ENCODE measurements around the gene PIWIL1.

The PIWIL1 gene

DNA sequence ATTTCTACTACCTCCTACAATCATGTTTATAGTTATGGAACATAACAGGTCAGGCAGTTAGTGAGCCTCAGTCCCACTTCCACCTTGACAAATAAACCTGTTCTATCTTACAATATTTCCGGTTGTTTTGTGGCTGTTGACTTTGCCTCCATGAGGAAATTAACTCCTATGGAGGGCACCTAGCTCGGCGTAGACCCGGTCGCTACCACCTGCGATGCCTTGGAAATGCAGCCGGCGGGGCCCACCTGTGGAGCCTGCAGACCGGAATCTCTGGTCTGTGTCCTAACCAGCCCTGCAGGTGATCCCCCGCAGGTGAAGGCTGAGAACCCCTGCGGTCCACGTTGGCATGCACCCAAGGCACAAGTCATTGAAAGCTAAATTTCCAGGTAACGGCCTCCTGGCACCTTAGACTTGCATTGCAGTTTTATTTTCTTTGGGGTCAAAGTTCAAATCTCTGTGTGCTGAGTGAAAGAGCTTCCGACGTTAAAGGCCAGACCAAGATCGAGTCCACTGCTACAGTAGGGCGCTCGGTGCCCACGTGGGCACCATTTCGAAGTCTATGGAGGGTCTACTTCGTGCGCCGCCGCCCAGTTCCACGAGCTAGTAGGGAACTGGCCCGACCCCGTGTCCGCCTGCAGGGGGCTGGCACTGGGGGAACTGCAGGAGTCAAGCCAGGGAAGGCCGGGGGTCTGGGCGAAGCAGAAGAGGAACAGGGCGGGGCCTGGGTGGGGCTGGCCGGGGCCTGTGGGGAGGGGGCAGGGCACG, 782 bp upstream of the PIWIL1 start:
- no peak for DNase-seq (ENCODE audit: low spot score)

DNA sequence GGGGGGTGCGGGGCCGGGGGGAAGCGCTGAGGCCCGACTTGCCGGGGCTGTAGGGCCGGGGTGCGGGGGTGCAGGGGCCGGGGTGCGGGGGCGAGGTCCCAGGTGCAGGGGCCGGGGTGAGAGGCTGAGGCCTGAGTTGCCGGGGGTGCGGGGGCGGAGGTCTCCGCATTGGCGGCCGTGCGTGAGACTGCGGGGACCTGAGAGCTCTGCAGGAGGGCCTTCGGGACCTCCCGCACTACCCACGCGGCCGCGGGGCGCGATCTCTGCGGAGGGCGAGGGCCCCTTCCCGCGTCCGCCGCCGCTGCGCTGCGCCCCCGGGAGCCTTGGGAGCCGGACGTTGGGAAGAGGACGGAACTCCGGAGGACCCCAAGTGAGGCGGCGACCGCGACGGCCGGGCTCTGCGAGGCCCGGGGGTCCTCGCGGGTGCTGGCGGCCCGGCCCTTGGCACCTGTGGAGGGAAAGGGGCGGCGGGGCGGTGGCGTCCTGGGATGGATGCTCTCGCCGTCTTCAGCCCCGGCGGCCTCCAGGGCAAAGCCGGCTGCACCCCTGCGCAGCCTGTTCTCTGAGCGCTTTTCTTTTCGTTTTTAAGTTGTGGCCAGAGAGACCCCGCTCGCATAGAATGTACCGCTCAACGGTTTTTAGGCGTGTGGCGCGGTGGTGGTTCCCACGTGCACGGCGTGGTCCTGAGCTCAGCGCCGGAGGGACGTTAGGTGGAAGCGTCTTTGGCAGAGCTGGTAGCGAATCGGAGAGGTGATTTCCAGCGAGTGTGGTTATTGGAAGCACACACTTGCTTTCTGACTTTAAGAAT, 1.3 kb downstream of the PIWIL1 start:
- DNase-seq (ENCODE audit: low spot score): no peak

DNA sequence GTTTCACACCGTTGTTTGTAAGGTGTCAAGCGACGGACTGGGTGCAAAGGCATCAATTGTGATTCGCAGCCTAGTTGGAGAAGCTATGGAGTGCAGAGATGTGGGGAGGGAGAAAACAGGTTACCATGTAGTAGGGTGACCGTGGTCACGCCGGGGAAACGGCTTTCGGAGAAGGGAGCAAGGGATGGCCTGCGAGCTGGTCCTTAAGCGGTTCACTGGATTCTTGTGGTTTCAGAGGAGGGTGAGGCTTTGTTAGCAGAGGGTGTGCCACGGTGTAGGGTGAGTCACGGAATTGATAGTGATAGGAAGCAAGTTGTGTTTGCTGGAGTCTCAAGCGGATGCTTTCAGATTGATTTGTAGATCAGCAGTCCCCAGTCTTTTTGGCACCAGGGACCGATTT, 2.3 kb downstream of the PIWIL1 start:
- no peak for DNase-seq (ENCODE audit: low spot score)

DNA sequence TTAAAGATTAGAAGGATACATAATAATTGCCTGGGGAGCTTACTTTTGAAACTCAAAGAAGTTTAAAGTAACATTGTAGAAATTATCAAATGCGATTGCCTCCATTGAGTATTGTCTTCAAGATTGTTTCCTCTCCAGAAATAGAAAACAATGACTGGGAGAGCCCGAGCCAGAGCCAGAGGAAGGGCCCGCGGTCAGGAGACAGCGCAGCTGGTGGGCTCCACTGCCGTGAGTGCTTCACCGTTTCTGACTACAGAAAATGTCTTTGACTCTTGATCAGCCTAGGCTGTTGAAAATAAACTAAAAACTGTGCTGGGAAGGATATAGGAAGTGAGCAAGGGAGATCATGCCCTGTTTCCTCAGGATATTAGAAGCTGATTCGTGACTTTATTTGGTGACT, 4.8 kb downstream of the PIWIL1 start:
- DNase-seq (ENCODE audit: low spot score): no peak

DNA sequence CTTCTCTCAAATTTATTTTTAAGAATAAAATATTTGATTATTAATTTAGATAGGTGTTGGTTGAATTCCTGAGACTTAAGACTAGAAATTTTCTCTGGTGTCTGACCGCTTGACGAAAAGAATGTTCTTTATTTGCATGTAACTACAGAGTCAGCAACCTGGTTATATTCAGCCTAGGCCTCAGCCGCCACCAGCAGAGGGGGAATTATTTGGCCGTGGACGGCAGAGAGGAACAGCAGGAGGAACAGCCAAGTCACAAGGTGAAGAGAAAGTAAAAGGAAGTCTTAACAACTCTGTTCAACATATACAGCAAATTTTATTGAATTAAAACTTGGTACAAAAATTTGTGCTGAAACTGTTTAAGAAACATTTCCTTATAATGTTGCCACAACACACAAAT, 5.2 kb downstream of the PIWIL1 start:
- DNase-seq (ENCODE audit: low spot score): no peak

DNA sequence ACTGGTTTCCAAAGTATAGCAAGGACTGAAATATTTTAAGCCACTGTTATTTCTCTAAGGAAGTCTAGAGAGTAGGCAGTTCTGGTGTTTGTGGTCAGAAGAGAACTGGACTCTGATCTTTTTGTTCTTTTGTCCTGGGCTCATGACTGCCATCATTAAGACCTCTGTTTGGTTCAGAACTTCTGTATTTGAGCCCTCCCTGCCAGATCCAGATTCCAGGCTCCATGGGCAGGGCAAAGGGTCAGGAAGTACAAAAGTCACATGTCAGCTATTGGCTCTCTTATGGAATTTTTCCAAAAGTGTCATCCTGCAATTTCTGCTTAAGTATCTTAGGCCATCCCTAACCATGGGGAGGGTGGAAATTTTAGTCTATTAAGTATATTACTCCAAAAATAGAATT, 6.8 kb downstream of the PIWIL1 start:
- no peak for DNase-seq (ENCODE audit: low spot score)

DNA sequence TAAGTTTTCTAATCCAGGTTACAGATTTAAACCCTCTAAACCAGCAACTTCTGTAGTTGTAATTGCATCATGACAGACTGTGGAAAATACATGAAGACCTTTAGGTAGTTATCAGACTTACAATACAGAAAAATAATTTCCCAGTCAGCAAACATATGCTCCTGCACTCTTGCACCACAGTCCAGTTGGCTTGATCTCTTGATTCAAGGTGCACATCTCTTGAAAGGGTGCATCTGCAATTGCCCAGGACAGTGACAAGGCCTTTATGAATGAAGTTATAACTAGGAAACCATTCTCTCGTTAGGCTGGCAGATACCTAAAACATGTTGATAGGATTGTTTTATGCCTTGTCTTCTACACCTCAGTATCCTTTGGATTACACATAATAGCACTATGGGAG, 7.6 kb downstream of the PIWIL1 start:
- DNase-seq (ENCODE audit: low spot score): no peak

DNA sequence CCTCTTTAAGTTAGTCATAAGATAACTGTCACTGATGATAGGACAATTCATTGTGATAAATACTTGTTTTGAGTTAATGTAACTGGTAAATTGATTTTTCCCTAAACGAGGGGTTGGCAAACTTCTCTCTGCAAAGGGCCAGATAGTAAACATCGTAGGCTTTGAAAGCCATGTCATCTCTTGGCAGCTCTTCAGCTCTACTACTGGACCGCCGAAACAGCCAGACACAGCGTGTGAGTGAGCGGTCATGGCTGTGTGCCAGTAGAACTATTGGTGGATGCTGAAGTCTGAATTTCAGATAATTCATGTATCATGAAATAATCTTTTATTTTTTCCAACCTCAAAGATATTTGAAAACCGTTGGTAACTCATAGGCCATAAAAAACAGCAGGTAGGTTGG, 9.9 kb downstream of the PIWIL1 start:
- no peak for DNase-seq (ENCODE audit: low spot score)

DNA sequence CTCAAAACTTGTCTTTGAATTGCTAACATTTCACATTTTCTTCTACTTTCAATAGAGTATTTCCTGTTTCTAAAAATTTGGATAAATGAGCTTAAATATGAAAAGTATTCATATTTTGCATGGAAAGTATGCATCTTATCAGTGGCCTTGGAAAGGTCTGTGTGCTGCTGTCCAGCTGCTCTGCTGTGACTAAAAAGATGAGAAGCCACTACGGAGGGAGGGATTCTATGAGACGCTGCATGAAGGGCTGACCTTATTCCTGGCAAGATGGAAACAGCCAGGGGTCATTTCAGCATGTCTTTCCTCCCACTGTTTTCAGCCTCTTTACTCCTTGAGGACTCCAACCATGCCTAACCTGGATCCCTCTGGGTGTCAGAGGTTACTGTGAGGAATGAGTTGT, 13.0 kb downstream of the PIWIL1 start:
- DNase-seq (ENCODE audit: low spot score): no peak

DNA sequence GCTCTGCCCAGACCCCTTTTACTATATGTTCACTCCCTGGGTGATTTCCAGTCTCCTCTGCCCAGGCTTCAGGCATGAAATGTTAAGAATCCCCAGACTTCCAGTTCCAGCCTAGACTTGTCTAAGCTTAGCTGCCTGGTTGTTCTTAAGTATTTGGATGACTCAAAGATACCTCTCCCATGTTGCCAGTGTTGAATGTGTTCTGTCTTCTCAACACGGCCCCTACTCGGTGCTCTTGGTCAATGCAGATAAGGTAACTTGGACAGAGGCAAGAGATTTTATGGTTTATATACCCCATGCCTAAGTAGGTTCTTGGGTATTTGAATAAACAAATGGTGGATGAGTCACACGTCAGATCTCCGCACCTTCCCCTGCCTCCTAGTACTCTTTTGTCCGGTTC, 13.6 kb downstream of the PIWIL1 start:
- no peak for DNase-seq (ENCODE audit: low spot score)

DNA sequence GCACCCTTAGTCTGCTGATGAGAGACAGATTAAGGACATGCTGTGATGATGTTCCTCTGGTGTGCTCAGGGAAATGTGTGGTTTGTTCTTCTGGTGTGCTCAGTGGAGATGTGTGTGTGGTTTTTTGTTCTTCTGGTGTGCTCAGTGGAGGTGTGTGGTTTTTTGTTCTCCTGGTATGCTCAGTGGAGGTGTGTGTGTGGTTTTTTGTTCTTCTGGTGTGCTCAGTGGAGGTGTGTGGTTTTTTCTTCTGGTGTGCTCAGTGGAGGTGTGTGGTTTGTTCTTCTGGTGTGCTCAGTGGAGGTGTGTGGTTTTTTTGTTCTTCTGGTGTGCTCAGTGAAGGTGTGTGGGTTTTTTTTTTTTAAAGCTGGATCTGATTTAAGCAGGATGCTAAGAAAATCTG, 15.4 kb downstream of the PIWIL1 start:
- no peak for DNase-seq (ENCODE audit: low spot score)

DNA sequence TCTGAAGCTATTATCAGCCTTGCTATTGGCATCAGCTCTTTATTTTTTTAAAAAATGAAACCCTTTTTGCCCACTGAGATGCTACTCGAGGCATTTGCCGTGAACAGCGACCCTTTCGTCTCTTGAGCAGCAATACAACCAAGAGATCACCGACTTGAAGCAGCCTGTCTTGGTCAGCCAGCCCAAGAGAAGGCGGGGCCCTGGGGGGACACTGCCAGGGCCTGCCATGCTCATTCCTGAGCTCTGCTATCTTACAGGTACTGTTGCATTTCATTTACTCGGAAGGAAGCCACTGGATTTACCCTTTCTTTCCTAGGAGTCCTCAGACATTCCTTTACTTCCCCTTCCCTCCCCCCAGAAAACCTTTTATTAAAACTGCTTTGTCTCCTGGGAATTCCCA, 16.7 kb downstream of the PIWIL1 start:
- DNase-seq (ENCODE audit: low spot score): no peak

DNA sequence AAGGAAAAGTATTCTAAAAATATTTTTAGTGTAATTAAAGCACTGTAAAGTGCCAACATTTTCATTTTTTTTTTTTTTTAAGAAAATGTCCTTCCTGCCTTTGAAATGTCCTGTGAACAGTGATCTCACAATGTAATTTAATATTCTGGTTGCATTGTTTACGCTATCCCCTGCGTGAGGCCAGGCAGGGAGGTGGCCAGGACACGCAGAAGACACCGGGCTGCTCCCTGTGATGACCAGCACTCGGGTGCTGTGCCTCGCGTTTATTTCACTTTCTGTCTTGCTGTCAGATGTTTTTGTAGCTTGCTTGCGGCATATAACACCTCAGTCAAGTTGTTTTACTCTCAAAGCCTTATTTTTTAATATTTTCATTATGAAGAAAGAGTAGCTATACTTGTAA, 18.5 kb downstream of the PIWIL1 start:
- DNase-seq (ENCODE audit: low spot score): no peak

DNA sequence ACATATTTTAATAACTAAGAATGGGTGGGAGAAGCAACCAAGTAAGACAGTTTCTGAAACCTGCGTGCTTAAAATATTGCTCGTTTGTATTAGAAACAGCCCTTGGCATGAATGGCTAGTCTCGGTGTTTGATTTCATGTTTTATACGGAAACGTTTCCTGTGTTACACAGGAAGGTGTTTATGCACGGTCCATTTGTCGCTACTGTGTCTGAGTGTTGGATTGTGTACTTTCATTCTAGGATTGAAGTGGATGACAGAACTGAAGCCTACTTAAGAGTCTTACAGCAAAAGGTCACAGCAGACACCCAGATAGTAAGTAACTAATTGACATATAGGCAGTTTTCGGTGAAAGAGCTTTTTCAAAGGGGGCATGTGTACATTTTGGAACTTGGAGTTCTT, 19.6 kb downstream of the PIWIL1 start:
- DNase-seq (ENCODE audit: low spot score): no peak

DNA sequence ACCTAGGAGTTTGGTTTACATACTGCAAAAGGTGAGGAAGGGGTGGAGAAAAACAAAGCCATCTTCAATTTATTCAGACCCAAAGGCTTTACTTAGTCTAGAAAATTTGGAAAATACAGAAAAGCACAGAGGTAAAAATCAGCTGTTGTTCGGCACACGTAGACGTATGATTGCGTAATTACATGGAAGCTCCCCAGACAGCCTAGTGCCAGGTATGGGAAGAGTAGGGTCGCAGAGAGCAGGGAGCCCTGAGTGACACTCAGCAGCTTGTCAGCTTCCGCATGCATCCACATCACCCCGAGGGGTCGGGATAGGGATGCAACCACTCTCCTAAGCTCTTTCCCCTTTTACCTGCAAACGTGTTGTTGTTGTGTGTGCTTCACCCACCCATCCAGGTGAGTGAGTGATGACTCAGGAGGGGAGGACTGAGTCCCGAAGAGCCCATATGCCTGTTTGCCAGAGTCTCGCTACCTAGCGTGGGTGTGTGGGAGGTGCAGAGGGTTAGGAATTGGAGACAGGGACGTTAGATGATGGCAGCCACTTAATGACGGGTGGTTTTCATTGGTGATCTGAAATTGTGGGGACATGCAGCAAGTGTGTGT, 20.1 kb downstream of the PIWIL1 start:
- no peak for DNase-seq (ENCODE audit: low spot score)

DNA sequence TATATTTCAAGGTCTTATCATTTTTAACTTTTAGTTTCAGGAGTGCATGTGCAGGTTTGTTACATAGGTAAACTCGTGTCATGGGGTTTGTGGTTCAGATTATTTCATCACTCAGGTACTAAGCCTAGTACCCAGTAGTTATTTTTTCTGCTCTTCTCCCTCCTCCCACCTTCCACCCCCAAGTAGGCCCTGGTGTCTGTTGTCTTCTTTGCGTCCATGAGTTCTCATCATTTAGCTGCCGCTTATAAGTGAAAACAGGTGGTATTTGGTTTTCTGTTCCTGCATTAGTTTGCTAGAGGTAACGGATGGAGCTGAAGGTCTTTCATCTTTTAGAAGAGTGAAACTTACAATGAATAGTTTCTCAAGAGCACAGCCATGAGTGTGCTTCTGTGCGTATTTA, 24.4 kb downstream of the PIWIL1 start:
- DNase-seq (ENCODE audit: low spot score): no peak

DNA sequence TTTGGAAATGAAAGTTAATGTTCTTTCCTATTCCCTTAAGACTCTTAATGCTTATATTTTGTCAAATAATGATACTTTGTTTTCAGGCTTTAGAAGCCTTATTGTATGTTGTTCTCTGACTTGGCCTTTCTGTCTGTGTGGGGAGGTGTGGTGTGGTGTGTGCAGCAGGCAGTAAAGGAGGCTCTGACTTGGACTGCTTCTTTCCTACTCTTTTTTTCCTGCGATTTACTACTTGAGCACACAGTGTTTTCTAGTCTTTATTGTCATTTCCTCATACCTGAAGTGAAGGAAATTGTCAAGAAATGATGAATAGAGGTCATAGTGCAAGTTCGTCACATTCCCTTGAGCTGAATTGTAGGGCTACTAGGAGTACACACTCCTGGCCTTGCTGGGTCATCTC, 26.9 kb downstream of the PIWIL1 start:
- no peak for DNase-seq (ENCODE audit: low spot score)

DNA sequence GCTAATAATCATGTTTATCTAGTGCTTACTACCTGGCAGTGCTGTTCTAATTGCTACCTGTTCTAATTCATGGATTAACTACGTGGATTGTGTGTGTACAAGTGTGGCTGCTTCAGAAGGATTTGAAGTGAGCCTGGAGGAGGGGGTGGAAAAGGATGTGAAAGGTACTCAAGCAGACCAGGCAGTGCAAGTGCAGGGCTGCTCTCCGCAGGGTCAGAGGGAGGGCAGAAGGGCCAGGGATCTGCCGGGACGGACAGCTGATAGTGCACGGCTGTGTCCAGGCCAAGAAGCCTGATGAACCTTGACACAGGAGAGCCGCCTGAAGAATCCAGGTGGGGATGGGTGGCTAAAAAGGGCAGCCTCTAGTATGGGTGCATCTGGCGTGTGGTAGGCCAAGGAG, 28.5 kb downstream of the PIWIL1 start:
- no peak for DNase-seq (ENCODE audit: low spot score)

DNA sequence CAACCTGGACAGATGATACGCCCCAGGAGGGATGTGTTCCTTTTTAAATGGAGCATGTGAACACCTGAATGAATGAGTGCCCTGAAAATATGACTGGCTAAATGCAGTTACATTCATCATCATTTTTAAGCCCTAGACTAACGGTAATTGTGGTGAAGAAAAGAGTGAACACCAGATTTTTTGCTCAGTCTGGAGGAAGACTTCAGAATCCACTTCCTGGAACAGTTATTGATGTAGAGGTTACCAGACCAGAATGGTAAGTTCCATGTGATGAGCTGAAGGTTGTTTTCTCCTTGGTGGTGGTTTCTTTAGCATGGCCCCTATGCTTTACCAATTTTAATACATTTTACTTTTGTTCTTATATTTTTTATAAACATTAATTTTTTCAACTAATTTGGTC, 29.3 kb downstream of the PIWIL1 start:
- DNase-seq (ENCODE audit: low spot score): no peak

DNA sequence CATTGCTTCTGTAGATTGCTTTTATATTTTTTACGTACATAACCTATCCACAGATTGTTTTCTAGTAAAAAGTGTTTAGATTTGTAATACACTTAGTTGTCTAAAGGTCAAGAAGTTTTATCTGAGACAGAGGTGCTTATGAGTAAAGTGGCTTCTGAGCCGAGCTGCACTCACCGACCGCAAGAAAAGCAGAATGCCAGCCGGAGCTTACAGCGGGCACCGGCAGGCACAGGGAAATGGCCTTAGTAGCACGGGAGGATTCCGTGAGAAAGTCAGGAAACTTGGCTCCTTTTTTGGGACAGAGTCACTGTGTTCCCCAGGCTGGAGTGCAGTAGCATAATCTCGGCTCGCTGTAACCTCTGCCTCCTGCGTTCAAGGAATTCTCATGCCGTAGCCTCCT, 29.8 kb downstream of the PIWIL1 start:
- no peak for DNase-seq (ENCODE audit: low spot score)

DNA sequence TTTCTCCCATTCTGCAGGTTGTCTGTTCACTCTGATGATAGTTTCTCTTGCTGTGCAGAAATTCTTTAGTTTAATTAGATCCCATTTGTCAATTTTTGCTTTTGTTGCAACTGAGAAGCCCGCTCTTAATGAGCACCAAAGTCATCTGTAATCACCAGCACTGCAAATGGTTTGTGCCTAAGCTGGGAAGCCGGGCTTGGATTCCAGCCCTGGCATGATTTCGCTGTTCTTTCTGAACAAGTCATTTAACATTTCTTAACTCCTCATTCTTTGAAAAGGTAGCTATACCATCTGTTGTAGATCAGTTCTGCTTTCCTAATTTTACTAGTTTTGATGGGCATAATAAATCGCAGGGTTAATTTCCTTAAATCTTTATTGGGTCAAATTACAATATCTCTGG, 32.1 kb downstream of the PIWIL1 start:
- DNase-seq (ENCODE audit: low spot score): no peak

DNA sequence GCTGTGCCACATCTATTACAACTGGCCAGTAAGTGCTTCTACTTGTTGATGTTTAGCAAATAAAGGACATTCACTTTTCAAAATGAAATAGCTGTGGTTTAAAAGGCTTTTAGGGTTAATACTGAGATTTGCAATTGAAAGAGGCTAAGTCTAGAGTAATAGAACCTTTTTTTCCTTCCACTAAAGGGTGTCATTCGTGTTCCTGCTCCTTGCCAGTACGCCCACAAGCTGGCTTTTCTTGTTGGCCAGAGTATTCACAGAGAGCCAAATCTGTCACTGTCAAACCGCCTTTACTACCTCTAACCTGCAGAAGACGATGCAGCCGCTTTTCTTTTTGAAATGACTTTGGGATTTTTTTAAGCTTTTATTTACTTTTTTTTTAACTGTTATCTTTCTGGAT, 33.6 kb downstream of the PIWIL1 start:
- no peak for DNase-seq (ENCODE audit: low spot score)

DNA sequence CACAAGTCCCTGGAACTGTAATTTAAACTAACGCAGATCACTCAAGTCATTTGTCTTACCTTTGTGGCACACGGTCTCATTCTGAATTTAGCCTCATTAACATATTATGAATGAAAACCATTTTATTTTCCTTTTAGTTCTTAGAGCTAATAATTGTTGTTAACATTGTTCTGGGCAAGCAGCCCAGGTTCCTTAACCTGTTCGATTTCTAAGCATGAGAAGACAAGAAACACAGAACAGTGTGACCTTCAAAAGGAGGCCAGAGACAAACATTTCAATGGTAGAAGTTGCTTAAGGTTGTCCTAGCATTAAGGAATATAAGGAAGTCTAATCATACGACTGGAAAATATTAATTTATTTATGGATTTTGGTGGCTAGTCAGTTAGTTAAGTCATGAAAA, 35.2 kb downstream of the PIWIL1 start:
- DNase-seq (ENCODE audit: low spot score): no peak
